Mesenchymal stem cell (in vitro differentiated cells and primary cell): Measurements from ENCODE around the gene CYP26B1.

Experiments
- DNase-seq: peaks from one replicate; pipeline ENCODE4 v3.0.0-alpha.2; 2013
- H2AFZ ChIP-seq: one replicate; pipeline ENCODE4 v1.6.1; 2013; ENCODE audit warnings: low read depth, mild to moderate bottlenecking, control low read depth, inconsistent platforms, low read length, moderate library complexity
- H2AK5ac ChIP-seq: 2 replicates; pipeline ENCODE4 v1.6.1; 2013; ENCODE audit warnings: low read length, moderate library complexity, mild to moderate bottlenecking, inconsistent platforms; ENCODE audit not compliant: severe bottlenecking
- H2BK120ac ChIP-seq: one replicate; pipeline ENCODE4 v1.6.1; 2013; ENCODE audit warnings: low read depth, mild to moderate bottlenecking, inconsistent platforms, low read length, moderate library complexity
- H2BK12ac ChIP-seq, 2 experiments: one replicate each; pipeline ENCODE4 v1.6.1; 2013; ENCODE audit warnings: inconsistent platforms in 2 of 2, low read length in 2 of 2, mild to moderate bottlenecking in 2 of 2, moderate library complexity in 2 of 2, control low read depth in 1 of 2
- H2BK15ac ChIP-seq: one replicate; pipeline ENCODE4 v1.6.1; 2013; ENCODE audit warnings: mild to moderate bottlenecking, low read depth, inconsistent platforms; ENCODE audit not compliant: poor library complexity, severe bottlenecking
- H2BK5ac ChIP-seq: 2 replicates; pipeline ENCODE4 v1.6.1; 2013; ENCODE audit warnings: low read depth, mild to moderate bottlenecking, low read length, control low read depth, inconsistent platforms; ENCODE audit not compliant: poor library complexity, severe bottlenecking
- H3K14ac ChIP-seq, 2 experiments: one replicate each; pipeline ENCODE4 v1.6.1; 2013; ENCODE audit warnings: inconsistent platforms in 2 of 2, low read length in 2 of 2, control low read depth in 1 of 2, mild to moderate bottlenecking in 1 of 2, moderate library complexity in 1 of 2
- H3K18ac ChIP-seq, 2 experiments: one replicate each; pipeline ENCODE4 v1.6.1; 2013; ENCODE audit warnings: inconsistent platforms in 2 of 2, low read length in 2 of 2, control low read depth in 1 of 2, low read depth in 1 of 2, mild to moderate bottlenecking in 1 of 2
- H3K23ac ChIP-seq, 2 experiments: one replicate each; pipeline ENCODE4 v1.6.1; 2013; ENCODE audit warnings: inconsistent platforms in 2 of 2, low read length in 2 of 2, mild to moderate bottlenecking in 2 of 2, moderate library complexity in 2 of 2, control low read depth in 1 of 2
- H3K27ac ChIP-seq: 2 replicates; pipeline ENCODE4 v1.5.1; 2013; ENCODE audit warnings: mild to moderate bottlenecking, moderate library complexity, low read length, control low read depth, inconsistent platforms; ENCODE audit not compliant: poor library complexity, severe bottlenecking
- H3K27me3 ChIP-seq, 2 experiments: 2 replicates each; pipeline versions ENCODE4 v1.6.1 to v1.7.0; 2013; ENCODE audit warnings: low read length in 2 of 2, mild to moderate bottlenecking in 2 of 2, moderate library complexity in 2 of 2, control low read depth in 1 of 2, inconsistent platforms in 1 of 2; ENCODE audit not compliant: control insufficient read depth in 1 of 2, insufficient read depth in 1 of 2
- H3K36me3 ChIP-seq, 2 experiments: 2 replicates each; pipeline versions ENCODE4 v1.6.1 to v1.7.0; 2013; ENCODE audit warnings: low read length in 2 of 2, control low read depth in 1 of 2, inconsistent platforms in 1 of 2, low read depth in 1 of 2, mild to moderate bottlenecking in 1 of 2; ENCODE audit not compliant: insufficient read depth in 2 of 2, control insufficient read depth in 1 of 2
- H3K4ac ChIP-seq, 2 experiments: one replicate each; pipeline ENCODE4 v1.6.1; 2013; ENCODE audit warnings: inconsistent platforms in 2 of 2, low read length in 2 of 2, mild to moderate bottlenecking in 2 of 2, moderate library complexity in 2 of 2, control low read depth in 1 of 2, low read depth in 1 of 2
- H3K4me1 ChIP-seq: 2 replicates; pipeline ENCODE4 v1.6.1; 2013; ENCODE audit warnings: low read depth, low read length, control low read depth; ENCODE audit not compliant: control insufficient read depth, insufficient read depth
- H3K4me2 ChIP-seq: 2 replicates; pipeline ENCODE4 v1.6.1; 2013; ENCODE audit warnings: low read length, mild to moderate bottlenecking, inconsistent platforms; ENCODE audit not compliant: poor library complexity, severe bottlenecking
- H3K4me3 ChIP-seq, 2 experiments: 2 replicates each; pipeline versions ENCODE4 v1.5.1 to v1.7.0; 2013; ENCODE audit warnings: low read length in 2 of 2, mild to moderate bottlenecking in 2 of 2, control low read depth in 1 of 2, low read depth in 1 of 2; ENCODE audit not compliant: insufficient read depth in 1 of 2
- H3K79me1 ChIP-seq: replicated peaks from 2 replicates; pipeline ENCODE4 v1.6.1; 2013; ENCODE audit warnings: mild to moderate bottlenecking, control low read depth, low read length, inconsistent platforms; ENCODE audit not compliant: poor library complexity, severe bottlenecking
- H3K9ac ChIP-seq: 2 replicates; pipeline ENCODE4 v1.7.0; 2013; ENCODE audit warnings: mild to moderate bottlenecking, low read length, moderate library complexity
- H3K9me3 ChIP-seq: 2 replicates; pipeline ENCODE4 v1.7.0; 2013; ENCODE audit warnings: mild to moderate bottlenecking, low read length; ENCODE audit not compliant: control insufficient read depth
- H4K8ac ChIP-seq: one replicate; pipeline ENCODE4 v1.6.1; 2013; ENCODE audit warnings: inconsistent platforms, mild to moderate bottlenecking, low read length, moderate library complexity
- H4K91ac ChIP-seq: one replicate; pipeline ENCODE4 v1.6.1; 2013; ENCODE audit warnings: mild to moderate bottlenecking, low read length, inconsistent platforms
- WGBS: methylation state at CpG from one replicate; pipeline ENCODE4 v1.1.7; 2013; ENCODE audit warnings: mixed read lengths; 5-methylcytosine and 5-hydroxymethylcytosine counted together

CYP26B1 gene

GRCh38 chr2:72114693-72115051 lies 33.0 kb downstream of the CYP26B1 start:
- Histone ChIP-seq H2BK120ac (no peak overlapping the region), H2BK12ac (no peak overlapping the region), H3K4me2 (no peak overlapping the region), H3K9me3 (peaks cover 5% of the 10 kb centered on the region), H3K14ac (no peak overlapping the region), H3K79me1 (no peaks in the 10 kb centered on the region), H3K4ac (no peak overlapping the region), H3K4me3 (no peak overlapping the region), H3K18ac (no peak overlapping the region), H3K27ac (no peak overlapping the region), H3K27me3 (no peaks in the 10 kb centered on the region), H3K23ac (no peak overlapping the region), H3K36me3 (no peaks in the 10 kb centered on the region), H4K8ac (no peak overlapping the region), H2BK15ac (no peak overlapping the region), H4K91ac (no peak overlapping the region), H2AFZ (no peak overlapping the region), H3K4me1 (peaks cover 26% of the 10 kb centered on the region), H2BK5ac (no peak overlapping the region), H2AK5ac (no peak overlapping the region), H3K9ac (no peak overlapping the region)
- WGBS = 93% methylated on average over 11 of the region's 11 CpGs
- DNase-seq = no peak

GRCh38 chr2:72113847-72114692 lies 33.6 kb downstream of the CYP26B1 start:
- peaks cover 26% of the 10 kb centered on the region for H3K4me1 ChIP-seq
- H3K9me3 ChIP-seq = peaks cover 5% of the 10 kb centered on the region
- H3K4ac ChIP-seq = no peak overlapping the region
- no peak overlapping the region for H2BK120ac ChIP-seq
- no peak overlapping the region for H3K23ac ChIP-seq
- H2BK15ac ChIP-seq = no peak overlapping the region
- H3K18ac ChIP-seq = no peak overlapping the region
- H4K91ac ChIP-seq = no peak overlapping the region
- H2BK12ac ChIP-seq = no peak overlapping the region
- DNase-seq = no peak
- H2BK5ac ChIP-seq = no peak overlapping the region
- no peak overlapping the region for H2AK5ac ChIP-seq
- H3K9ac ChIP-seq = no peak overlapping the region
- no peak overlapping the region for H2AFZ ChIP-seq
- no peak overlapping the region for H3K4me3 ChIP-seq
- H3K27me3 ChIP-seq = no peaks in the 10 kb centered on the region
- WGBS = 95% methylated on average over 15 of the region's 15 CpGs
- H3K36me3 ChIP-seq = no peaks in the 10 kb centered on the region
- H3K14ac ChIP-seq = no peak overlapping the region
- H3K4me2 ChIP-seq = no peak overlapping the region
- no peaks in the 10 kb centered on the region for H3K79me1 ChIP-seq
- H3K27ac ChIP-seq = no peak overlapping the region
- H4K8ac ChIP-seq = no peak overlapping the region

- no peak overlapping the region for H3K14ac ChIP-seq
- WGBS = 96% methylated on average over 12 of the region's 12 CpGs
- peak overlapping the region; percentile 10 for H2AK5ac ChIP-seq
- H2BK15ac ChIP-seq = no peak overlapping the region
- H3K4me3 ChIP-seq = no peak overlapping the region
- H3K4me2 ChIP-seq = no peak overlapping the region
- H3K27me3 ChIP-seq = no peaks in the 10 kb centered on the region
- no peak overlapping the region for H3K9ac ChIP-seq
- no peaks in the 10 kb centered on the region for H3K36me3 ChIP-seq
- H3K9me3 ChIP-seq = peaks cover 5% of the 10 kb centered on the region
- H3K4me1 ChIP-seq = peaks cover 26% of the 10 kb centered on the region
- H3K23ac ChIP-seq = no peak overlapping the region
- no peak overlapping the region for H2BK12ac ChIP-seq
- peak overlapping the region in 1 of 2 experiments; percentile 38 for H3K18ac ChIP-seq
- no peaks in the 10 kb centered on the region for H3K79me1 ChIP-seq
- H3K27ac ChIP-seq = no peak overlapping the region
- no peak overlapping the region for H2BK120ac ChIP-seq
- H3K4ac ChIP-seq = no peak overlapping the region
- no peak overlapping the region for H4K91ac ChIP-seq
- no peak overlapping the region for H2AFZ ChIP-seq
- no peak overlapping the region for H4K8ac ChIP-seq
- H2BK5ac ChIP-seq = no peak overlapping the region
- DNase-seq = no peak
These were observed 34.4 kb downstream of the CYP26B1 start for GRCh38 chr2:72112981-72113846.

GRCh38 chr2:72112401-72112800 lies 35.3 kb downstream of the CYP26B1 start:
- no peak overlapping the region for H2AK5ac ChIP-seq
- H3K18ac ChIP-seq = no peak overlapping the region
- DNase-seq = no peak
- no peak overlapping the region for H3K4me2 ChIP-seq
- no peak overlapping the region for H4K91ac ChIP-seq
- no peak overlapping the region for H2BK120ac ChIP-seq
- H3K14ac ChIP-seq = no peak overlapping the region
- H3K79me1 ChIP-seq = no peaks in the 10 kb centered on the region
- H3K36me3 ChIP-seq = no peaks in the 10 kb centered on the region
- no peak overlapping the region for H3K23ac ChIP-seq
- H3K4ac ChIP-seq = no peak overlapping the region
- H2BK15ac ChIP-seq = no peak overlapping the region
- peaks cover 3% of the 10 kb centered on the region for H3K9me3 ChIP-seq
- no peak overlapping the region for H2AFZ ChIP-seq
- H3K27ac ChIP-seq = no peak overlapping the region
- peaks cover 26% of the 10 kb centered on the region for H3K4me1 ChIP-seq
- H4K8ac ChIP-seq = no peak overlapping the region
- H2BK12ac ChIP-seq = no peak overlapping the region
- H3K27me3 ChIP-seq = no peaks in the 10 kb centered on the region
- no peak overlapping the region for H3K9ac ChIP-seq
- WGBS = 70% methylated on average over 6 of the region's 6 CpGs
- H2BK5ac ChIP-seq = no peak overlapping the region
- no peak overlapping the region for H3K4me3 ChIP-seq
